ENCODE data around the gene RNF121. TPM values are rescaled to one million over a fixed set of nuclear protein-coding genes. Genes with fewer than 3 reads are reported as not detected.

The RNF121 gene
- total RNA-seq, 2 experiments from 2014 or later, result 24.6 to 28.1 TPM

DNA sequence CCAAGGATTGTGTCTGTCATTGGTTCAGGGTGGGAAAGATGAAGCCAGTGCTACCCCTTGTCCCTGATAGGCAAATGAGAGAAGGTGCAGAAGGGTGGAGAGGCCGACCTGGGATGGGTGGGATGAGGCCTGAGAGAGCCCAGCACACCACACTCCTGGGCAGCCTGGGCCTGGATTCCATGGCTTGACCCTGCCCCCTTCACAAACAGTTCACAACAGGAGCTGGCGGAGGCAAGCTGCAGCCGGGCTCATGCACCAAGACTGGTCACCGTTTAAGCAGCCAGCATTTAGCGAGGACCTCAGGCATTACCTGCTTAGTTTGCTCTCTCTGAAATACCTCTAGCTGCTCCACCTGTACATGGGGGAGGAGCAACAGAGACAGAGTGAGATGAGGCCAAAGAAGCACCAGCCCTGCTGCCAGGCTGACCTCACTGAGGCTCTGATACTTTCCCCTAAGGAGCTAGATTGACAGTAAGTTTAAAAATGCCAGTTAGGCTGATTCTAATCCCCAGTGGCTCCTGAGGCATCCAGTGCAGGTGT lies 83.3 kb downstream of the RNF121 start:
- Histone ChIP-seq H3K9me2 (ENCODE audit: insufficient read depth, low read length) (no peaks in the 10 kb centered on the region), H3K4me1 (ENCODE audit: insufficient read depth, low read length, poor library complexity, severe bottlenecking) (no peaks in the 10 kb centered on the region), H4K20me1 (ENCODE audit: insufficient read depth, low read length) (no peaks in the 10 kb centered on the region), H3K27ac (ENCODE audit: low read depth, low read length, poor library complexity, severe bottlenecking) (no peak overlapping the region), H3K4me3 (ENCODE audit: low read depth, low read length, poor library complexity, severe bottlenecking) (no peak overlapping the region), H3K9me3 (ENCODE audit: low read length) (no peaks in the 10 kb centered on the region), H3K79me2 (ENCODE audit: insufficient read depth, low read depth, low read length) (no peaks in the 10 kb centered on the region), H3K4me2 (ENCODE audit: low read length) (no peak overlapping the region), H3K36me3 (ENCODE audit: insufficient read depth, low read length) (peaks cover 88% of the 10 kb centered on the region), H2AFZ (ENCODE audit: low read length) (no peak overlapping the region)
- POLR2A ChIA-PET, result interaction anchor here (1.3 kb wide), 1 partner anchor 18 kb away, joined by 3 read pairs; no protein-coding TSS in a partner anchor
- CTCF ChIA-PET (ENCODE audit: unreplicated experiment), result no interaction called here
- intact Hi-C loops (cut with micrococcal nuclease; ENCODE audit: unreplicated experiment), result no loop called here
- TF ChIP-seq, protein P1, sequence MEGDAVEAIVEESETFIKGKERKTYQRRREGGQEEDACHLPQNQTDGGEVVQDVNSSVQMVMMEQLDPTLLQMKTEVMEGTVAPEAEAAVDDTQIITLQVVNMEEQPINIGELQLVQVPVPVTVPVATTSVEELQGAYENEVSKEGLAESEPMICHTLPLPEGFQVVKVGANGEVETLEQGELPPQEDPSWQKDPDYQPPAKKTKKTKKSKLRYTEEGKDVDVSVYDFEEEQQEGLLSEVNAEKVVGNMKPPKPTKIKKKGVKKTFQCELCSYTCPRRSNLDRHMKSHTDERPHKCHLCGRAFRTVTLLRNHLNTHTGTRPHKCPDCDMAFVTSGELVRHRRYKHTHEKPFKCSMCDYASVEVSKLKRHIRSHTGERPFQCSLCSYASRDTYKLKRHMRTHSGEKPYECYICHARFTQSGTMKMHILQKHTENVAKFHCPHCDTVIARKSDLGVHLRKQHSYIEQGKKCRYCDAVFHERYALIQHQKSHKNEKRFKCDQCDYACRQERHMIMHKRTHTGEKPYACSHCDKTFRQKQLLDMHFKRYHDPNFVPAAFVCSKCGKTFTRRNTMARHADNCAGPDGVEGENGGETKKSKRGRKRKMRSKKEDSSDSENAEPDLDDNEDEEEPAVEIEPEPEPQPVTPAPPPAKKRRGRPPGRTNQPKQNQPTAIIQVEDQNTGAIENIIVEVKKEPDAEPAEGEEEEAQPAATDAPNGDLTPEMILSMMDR (conservative IDR thresholded peaks at IDR 0.05; ENCODE audit: low read length), result no peak
- TF ChIP-seq EZH2phosphoT487 (IDR thresholded peaks at IDR 0.05; ENCODE audit: borderline replicate concordance, low read depth, low read length), result no peak
- no TSS peak for BruUV-seq (replicated peaks)
- no peak for DNase-seq (ENCODE audit: low spot score)

DNA sequence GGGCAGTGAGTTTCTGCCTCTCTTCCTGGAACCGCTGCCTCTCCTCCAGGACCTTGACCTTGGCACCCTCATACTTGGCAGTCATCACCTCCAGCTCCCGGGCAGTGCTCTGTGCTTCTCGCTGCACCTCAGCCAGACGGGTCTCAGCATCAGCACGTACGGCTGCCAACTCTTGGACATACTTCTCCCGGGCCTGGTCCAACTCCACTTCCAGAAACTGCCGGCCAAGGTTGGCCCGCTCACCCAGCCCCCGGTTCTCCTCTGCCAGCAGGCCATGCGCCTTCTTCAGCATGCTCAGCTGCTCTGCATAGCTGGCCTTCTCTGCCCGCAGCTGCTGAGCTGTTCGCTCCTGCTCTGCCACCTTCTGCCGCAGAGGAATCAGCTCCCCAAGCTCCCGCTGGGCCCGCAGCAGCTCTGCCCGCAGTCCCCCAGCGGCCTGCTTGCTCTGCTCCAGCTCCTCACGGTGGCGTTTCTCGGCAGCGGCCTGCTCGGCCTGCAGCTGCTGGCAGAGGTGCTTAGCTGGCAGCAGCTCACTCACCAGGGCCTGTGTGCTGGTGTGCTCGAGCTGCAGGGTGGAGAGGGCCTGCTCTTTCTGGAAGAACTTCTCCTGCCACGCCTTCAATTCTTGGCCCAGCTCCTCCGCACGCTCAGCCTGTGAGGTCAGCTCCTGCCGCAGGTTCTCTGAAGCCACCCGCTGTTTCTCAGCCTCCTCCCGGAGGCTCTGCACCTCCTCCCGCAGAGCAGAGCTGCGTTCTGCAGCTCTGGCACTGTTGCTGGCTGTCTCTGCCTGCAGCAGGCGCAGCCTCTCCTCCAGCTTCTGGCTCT lies 84.3 kb downstream of the RNF121 start:
- H3K79me2 ChIP-seq (ENCODE audit: insufficient read depth, low read depth, low read length), result no peaks in the 10 kb centered on the region
- H3K4me1 ChIP-seq (ENCODE audit: insufficient read depth, low read length, poor library complexity, severe bottlenecking), result no peaks in the 10 kb centered on the region
- H3K9me2 ChIP-seq (ENCODE audit: insufficient read depth, low read length), result no peaks in the 10 kb centered on the region
- DNase-seq (ENCODE audit: low spot score), result no peak
- H3K9me3 ChIP-seq (ENCODE audit: low read length), result no peaks in the 10 kb centered on the region
- POLR2A ChIA-PET, result no interaction called here
- H3K36me3 ChIP-seq (ENCODE audit: insufficient read depth, low read length), result peaks cover 88% of the 10 kb centered on the region
- CTCF ChIA-PET (ENCODE audit: unreplicated experiment), result interaction anchor here (0.6 kb wide), 1 partner anchor 11 kb away, joined by 3 read pairs; no protein-coding TSS in a partner anchor
- no TSS peak for BruUV-seq (replicated peaks)
- H4K20me1 ChIP-seq (ENCODE audit: insufficient read depth, low read length), result no peaks in the 10 kb centered on the region
- intact Hi-C loops (cut with micrococcal nuclease; ENCODE audit: unreplicated experiment), result no loop called here
- no peak overlapping the region for H3K27ac ChIP-seq (ENCODE audit: low read depth, low read length, poor library complexity, severe bottlenecking)
- H3K4me2 ChIP-seq (ENCODE audit: low read length), result no peak overlapping the region
- H2AFZ ChIP-seq (ENCODE audit: low read length), result no peak overlapping the region
- H3K4me3 ChIP-seq (ENCODE audit: low read depth, low read length, poor library complexity, severe bottlenecking), result no peak overlapping the region
- TF ChIP-seq, protein P1 (conservative IDR thresholded peaks at IDR 0.05; ENCODE audit: low read length), result no peak
- TF ChIP-seq EZH2phosphoT487 (IDR thresholded peaks at IDR 0.05; ENCODE audit: borderline replicate concordance, low read depth, low read length), result no peak
